Measurements from ENCODE around the gene SLC5A12.

SLC5A12 gene

DNA sequence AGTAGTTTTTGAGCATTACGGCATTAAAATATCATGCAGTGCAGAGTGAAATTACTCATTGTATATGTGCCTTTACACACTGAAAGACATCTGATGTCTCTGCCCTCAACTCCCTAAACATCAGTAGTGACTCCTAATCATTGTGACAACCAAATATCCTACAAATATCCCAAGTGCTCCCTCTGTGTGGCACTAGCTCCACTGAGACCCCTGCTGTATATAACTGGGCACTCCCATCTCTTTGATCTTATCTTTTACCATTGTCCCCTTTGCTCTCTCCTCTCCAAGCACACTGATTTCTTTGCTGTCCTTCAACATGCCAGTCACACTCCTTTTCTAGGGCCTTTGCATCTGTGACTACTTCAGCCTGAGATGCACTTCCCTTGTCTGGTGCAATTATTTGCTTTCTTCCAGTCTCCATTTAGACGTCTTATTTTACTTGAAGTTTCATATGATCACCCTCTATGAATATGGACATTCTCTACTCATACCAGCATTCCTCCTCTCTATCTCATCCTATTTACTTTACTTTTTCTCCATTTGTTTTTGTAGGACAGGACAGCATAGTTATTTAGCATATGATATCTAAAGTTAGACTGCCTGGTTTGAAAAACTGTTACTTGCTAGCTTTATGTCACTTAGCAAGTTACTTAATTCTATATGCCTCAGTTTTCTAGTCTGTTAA lies 2.4 kb downstream of the SLC5A12 start:
- no peak for DNase-seq

GRCh38 chr11:26717771-26718170 lies 4.1 kb downstream of the SLC5A12 start:
- DNase-seq: no peak

DNA sequence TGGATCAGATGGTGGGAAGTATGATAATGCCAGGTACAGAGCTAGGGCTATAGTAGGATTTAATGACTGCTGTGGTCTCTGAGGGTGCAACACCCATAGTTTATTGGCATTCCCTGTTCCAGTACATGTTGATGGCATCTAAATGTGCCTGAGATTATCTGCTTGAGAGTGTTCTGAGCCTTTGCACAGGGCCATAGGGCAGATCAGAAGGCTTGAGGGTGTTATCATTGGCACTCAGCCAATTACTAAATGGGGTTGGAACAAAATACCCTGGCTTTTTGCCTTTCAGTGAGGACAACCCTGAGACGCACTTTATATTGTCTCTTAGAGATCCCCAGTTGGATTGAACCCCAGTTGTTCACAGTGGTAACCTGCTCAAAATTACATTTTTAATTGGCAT lies 6.7 kb downstream of the SLC5A12 start:
- DNase-seq: no peak

- no peak for DNase-seq
Observed at GRCh38 chr11:26712497-26712896, 9.4 kb downstream of the SLC5A12 start.

GRCh38 chr11:26710489-26710888 lies 11.4 kb downstream of the SLC5A12 start:
- no peak for DNase-seq

DNA sequence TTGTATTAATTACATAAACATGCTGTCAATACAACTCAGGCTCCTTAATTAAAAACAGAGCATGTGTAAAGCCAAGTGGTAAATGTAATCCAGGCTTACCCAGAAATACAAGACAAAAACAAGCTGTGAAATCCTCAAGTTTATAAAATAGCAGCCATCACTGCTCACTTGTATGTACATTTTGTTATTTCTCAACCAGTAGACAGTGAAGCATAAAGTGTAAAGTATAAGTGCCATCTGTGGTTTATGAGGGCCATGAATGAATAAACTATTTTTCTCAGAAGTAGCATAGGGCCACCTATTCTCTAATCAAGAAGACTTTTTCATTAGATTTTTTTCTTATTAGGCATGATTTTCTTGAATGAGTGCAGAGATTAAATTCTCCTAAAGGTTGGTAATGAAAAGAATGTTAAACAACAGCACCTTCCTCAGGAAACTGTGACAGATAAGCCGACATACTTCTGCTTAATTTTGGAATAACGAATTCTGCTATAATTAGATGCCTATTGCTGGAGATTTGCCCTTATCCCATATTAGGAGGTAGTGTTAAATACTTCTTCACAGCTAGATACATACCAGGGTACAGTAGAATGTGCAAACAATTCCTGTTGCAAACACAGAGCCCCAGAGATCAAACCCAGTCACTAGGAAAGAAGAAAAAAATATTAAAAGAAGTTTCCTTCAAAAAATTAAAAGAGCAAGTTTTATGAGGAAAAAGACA lies 13.0 kb downstream of the SLC5A12 start:
- DNase-seq: no peak

GRCh38 chr11:26706181-26706580 lies 15.7 kb downstream of the SLC5A12 start:
- no peak for DNase-seq

DNA sequence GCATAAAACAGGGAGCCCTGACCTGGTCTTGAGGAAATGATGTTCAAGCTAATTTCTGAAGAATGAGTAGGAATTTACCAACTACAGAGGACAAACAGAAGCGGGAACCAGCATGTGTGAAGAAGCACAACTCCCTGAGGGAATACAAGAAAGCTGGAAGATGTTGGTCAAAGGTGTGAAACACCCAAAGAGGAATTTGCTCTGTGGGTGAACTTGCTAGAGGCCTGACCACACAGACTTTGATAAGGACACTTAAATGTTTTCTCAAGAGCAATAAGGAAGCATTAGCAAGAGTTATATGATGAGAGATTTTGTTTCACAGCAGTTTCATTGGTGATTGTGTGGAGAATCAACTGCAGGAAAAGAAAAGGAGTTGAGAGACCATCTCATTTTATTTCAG lies 17.6 kb downstream of the SLC5A12 start:
- no peak for DNase-seq

DNA sequence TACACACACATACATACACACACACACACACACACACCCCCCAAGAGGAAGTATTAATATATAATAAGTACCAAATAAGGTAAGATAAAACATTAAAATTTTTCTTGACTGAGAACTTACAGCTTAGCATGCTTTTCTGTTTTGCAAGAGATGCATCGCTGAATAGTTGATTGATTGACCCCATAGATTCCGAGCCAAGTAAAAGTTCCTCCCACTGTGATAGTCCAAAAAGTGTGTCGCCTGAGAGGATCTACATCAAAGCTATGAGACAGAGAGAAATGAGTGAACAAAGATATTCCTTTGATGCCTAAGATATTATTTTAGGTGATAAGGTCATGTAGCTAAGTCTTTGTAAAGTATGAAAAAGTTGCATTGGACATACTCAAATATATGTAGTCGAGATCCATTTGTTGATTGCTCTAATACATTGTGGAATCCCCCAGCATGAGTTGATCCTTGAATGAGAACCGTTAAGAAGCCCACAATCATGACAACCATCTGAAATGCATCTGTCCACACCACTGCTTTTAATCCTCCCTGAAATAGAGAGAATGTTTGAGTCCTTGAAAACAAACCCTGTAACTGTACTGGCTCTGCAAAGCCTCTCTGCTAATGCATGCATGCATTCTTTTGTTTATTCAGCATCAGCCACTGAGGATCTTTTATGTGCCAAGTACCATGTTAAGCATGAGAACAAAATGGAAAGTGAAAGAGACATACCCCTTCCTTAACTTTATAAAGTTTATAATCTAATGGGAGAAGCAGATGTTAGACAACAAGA lies 18.3 kb downstream of the SLC5A12 start:
- no peak for DNase-seq

DNA sequence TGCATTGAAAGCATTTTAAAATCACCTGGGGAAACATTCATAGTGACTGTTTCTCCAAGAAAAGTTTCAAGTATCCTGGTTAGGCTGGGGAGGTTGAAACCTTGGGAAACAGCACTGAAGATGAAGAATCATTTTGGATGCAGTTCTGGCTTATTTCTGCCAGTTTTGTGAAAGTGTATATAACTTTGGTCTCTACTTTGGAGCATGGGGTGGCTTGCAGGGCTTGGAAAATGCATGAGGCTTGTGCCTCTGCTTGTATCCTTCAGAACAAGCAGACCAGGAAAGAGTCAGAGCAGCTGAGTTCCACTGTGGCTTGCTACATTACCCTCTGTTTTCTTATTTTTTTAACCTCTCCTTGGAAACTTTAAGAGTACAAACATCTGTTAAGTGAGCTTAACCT lies 19.5 kb downstream of the SLC5A12 start:
- DNase-seq: no peak

DNA sequence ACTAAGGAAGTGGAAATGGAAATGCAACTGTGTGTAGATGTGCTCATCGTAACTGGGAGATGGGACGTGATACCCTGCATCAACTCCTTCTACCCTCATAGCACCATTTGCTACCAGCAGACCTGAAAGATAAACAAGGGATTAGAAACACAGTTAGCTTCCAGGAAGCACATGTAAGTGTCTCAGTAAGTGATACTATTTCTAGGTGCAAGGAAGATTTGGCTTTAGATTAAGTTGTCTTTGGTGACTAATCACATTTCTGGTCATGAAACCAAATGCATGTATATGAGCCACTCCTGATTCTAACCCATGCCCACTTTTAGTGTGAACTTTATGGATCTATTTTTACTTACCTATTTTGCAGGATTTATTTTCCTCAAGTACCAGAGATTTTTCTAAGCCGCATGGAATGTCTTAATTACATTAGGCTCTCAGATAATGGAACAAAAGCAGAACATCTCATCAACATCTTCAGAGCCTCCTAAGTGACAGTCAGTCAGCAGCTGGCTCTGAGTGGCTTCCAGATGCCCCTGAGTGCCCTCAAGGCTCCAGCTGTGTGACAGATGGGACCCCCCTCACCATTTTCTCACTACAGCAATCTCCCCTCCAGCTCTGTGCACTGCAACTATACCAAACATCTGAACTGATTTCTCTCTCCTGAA lies 21.2 kb downstream of the SLC5A12 start:
- DNase-seq: no peak

DNA sequence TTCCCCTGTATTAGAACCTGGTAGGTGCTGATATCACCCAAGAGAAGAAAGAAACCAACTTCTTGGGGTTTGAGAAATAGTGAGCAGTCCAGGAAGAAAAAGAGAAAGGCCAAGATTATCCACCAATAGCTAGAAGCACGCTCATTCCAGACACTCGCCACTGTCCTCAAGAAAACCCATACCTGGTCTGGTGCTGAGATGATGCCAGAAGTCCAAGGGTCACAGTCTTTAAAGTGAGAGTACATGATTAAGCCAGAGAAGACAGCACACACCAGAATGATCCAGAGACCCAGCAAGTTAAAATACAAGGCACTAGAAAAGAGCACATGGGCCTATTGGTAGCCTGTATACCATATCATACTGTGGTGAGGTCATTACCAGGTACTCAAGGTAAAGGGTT lies 23.6 kb downstream of the SLC5A12 start:
- no peak for DNase-seq

GRCh38 chr11:26696330-26696729 lies 25.5 kb downstream of the SLC5A12 start:
- no peak for DNase-seq

GRCh38 chr11:26688701-26689100 lies 33.2 kb downstream of the SLC5A12 start:
- DNase-seq: no peak

- DNase-seq: no peak
Observed at GRCh38 chr11:26687351-26687750, 34.5 kb downstream of the SLC5A12 start.

GRCh38 chr11:26677566-26677965 lies 44.3 kb downstream of the SLC5A12 start:
- no peak for DNase-seq

GRCh38 chr11:26676641-26677040 lies 45.2 kb downstream of the SLC5A12 start:
- DNase-seq: no peak

DNA sequence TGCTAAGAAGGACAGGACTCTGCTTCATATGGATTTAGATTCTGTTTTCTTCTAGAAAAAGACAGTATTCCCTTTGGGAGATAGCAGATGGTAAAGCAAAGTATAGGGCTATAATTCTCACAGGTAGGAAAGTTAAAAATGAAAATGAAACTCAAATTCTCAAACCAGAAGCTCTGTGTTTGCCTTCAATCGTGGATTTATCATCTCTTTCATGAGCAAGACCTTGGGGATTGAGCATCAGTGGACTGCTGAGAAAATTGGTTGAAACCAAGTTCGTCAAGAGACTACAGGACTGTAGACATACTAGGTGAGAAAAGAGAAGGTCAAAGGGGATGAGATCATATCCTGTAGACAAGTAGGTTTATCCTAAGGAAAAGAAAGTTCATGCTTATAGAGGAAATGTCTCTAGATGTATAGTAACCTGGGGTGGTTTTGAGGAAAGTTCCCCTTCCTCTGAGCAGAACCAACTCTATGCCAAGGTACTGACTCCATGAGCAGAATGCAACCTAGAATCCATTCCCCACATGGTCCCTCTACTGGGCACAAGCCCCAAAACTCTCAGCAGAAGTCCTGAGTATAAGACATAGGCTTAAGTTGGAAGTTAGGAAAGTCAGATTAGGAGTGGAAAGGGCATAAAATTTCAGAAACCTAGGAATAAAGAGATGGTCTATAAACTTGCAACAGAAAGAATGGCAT lies 46.5 kb downstream of the SLC5A12 start:
- no peak for DNase-seq

DNA sequence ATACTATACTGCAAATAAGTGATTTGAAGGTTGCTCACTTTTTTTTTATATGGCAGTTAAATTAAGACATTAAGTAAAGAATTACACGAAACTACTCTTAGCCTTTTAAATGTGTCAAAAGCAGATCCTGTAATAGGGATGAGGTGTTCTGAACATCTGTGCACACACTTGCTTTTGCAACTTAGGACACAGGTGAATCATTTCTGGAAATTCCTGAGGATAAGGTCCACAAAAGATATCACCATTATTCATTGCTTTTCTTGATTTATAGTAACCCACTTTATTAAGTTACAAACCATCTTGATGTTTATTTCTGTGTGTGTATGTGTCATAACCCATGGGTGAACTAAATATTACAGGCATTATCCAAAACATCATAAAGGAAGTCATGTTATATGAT lies 55.9 kb downstream of the SLC5A12 start:
- DNase-seq: no peak

DNA sequence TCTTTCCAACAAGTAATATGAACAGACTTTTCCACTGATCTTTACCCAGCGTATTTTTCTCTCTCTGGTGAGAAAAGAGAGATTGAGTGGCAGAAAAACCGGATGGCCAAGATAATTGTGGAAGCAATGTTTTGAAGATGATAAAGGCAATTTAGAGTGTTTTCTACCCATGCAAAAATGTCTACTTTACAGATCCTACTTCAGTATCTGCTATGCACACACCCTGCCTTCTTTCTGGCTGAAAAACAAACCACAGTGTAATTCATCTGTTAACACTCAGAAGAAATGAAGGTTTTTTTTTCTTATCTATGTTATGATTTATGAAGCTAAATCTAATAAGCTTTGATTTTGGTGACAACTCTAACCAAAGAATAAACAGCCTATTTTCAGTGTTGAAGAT lies 56.8 kb downstream of the SLC5A12 start:
- no peak for DNase-seq

GRCh38 chr11:26662916-26663315 lies 58.9 kb downstream of the SLC5A12 start:
- no peak for DNase-seq

DNA sequence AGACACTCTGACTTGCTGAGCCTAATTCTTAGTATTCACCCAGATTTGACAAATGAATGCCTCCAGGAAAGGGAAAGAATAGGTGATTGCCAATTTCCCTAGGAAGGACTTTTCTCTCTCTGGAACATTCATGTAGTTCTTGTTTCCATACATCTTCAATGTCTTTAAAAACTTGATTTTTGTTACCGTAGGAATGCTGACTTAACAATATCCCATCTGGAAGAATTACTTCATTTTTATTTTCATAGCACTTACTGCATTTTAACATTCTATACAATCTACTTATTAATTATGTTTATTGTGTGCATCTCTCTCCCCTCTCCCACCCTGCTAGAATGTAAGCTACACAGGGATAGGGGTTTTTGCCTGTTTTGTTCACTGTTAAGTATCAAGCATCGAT lies 66.6 kb downstream of the SLC5A12 start:
- no peak for DNase-seq

DNA sequence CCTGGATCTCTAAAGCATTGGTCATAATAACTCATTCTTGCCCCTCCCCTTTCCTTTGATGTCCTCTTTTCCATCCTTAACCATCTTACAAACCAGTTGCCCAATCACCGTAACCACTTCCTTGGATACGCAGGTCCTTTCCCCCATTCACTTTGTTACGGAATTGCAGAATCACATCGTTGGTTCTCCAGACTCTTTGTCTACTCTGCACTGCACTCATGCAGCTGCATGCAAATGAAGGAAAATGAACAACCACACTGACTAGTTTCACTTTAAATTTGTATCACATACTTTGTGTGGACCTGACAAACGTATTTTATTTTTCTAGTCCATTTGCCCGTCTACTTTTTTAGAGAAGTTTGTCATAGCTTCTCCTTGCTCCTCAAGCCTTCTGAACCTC lies 69.9 kb downstream of the SLC5A12 start:
- DNase-seq: no peak
